ENCODE data around the gene LY6G5C. TPM values are rescaled to one million over a fixed set of nuclear protein-coding genes. Genes with fewer than 3 reads are reported as not detected.

LY6G5C gene
- total and polyA plus RNA-seq, 2 donors (not counting 3 experiments of a cell fraction or from before 2014, with no cell fraction given) = 8.2 to 11.4 TPM

DNA sequence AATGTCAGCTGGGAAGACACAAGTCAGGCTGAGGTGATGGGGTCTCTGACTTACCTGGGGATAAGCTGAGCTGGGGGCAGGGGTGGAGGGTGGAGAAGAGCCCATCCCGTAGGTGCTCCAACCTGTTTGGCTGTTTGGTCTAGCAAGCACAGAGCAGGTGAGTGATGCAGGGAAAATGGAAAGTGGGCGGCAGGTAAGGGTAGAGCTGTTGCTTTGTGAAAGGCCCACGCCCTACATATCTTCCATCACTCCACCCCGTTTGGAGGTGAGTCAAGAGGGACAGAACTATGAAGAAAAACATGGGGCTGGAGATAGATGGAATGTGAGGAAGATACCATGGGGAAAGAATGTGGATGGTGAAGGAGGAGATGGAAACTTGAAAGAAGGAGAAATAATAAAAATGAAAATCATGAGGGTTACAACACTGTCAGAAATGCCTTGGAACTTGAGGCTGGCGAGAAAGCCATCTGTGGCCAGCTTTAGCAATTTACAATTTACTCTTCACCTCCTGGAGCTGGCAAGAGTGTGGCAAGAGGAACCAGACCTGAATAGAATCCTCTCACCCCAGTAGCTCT, 39.4 kb upstream of the LY6G5C start:
- TF ChIP-seq, protein P1, sequence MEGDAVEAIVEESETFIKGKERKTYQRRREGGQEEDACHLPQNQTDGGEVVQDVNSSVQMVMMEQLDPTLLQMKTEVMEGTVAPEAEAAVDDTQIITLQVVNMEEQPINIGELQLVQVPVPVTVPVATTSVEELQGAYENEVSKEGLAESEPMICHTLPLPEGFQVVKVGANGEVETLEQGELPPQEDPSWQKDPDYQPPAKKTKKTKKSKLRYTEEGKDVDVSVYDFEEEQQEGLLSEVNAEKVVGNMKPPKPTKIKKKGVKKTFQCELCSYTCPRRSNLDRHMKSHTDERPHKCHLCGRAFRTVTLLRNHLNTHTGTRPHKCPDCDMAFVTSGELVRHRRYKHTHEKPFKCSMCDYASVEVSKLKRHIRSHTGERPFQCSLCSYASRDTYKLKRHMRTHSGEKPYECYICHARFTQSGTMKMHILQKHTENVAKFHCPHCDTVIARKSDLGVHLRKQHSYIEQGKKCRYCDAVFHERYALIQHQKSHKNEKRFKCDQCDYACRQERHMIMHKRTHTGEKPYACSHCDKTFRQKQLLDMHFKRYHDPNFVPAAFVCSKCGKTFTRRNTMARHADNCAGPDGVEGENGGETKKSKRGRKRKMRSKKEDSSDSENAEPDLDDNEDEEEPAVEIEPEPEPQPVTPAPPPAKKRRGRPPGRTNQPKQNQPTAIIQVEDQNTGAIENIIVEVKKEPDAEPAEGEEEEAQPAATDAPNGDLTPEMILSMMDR (IDR thresholded peaks at IDR 0.05; ENCODE audit: extremely low read depth in 1 of 2, insufficient read depth in 1 of 2, low read depth in 1 of 2, low read length in 2 of 2) = no peak
- TF ChIP-seq POLR2A (IDR thresholded peaks at IDR 0.05; ENCODE audit: low read depth, low read length) = no peak
- TF ChIP-seq EZH2 (IDR thresholded peaks at IDR 0.05; ENCODE audit: borderline replicate concordance, low read depth, low read length, severe bottlenecking) = no peak
- ChIA-PET CTCF (no interaction called here), POLR2A (no interaction called here)
- Histone ChIP-seq H3K27ac (ENCODE audit: insufficient read depth, low read depth, low read length) (no peak overlapping the region), H3K4me1 (ENCODE audit: control insufficient read depth, extremely low read depth, insufficient read depth, low read length) (no peaks in the 10 kb centered on the region), H3K9me1 (replicated peaks; ENCODE audit: control insufficient read depth, extremely low read depth, insufficient read depth, low read length) (no peaks in the 10 kb centered on the region), H3K4me2 (ENCODE audit: insufficient read depth, low read length) (no peak overlapping the region), H4K20me1 (replicated peaks; ENCODE audit: control insufficient read depth, extremely low read depth, insufficient read depth, low read length) (no peaks in the 10 kb centered on the region), H3K9ac (replicated peaks; ENCODE audit: extremely low read depth, insufficient read depth, low read length) (no peak overlapping the region), H3K4me3 (replicated peaks in 1 of 3; ENCODE audit: insufficient read depth in 1 of 3, low read depth in 1 of 3, low read length in 3 of 3) (no peak overlapping the region), H3K9me3 (replicated peaks; ENCODE audit: control insufficient read depth, insufficient read depth, low read length) (no peaks in the 10 kb centered on the region), H3K27me3 (ENCODE audit: control insufficient read depth in 2 of 2, insufficient read depth in 2 of 2, low read length in 2 of 2) (peaks cover 0 to 2% of the 10 kb centered on the region in 2 experiments), H3K79me2 (ENCODE audit: control insufficient read depth, insufficient read depth, low read length) (no peaks in the 10 kb centered on the region), H3K36me3 (ENCODE audit: control insufficient read depth in 2 of 2, extremely low read depth in 1 of 2, insufficient read depth in 2 of 2, low read length in 2 of 2) (no peaks in the 10 kb centered on the region), H2AFZ (ENCODE audit: low read depth, low read length) (no peak overlapping the region)
- DNase-seq (ENCODE audit: low read depth, low spot score) (no peak), FAIRE-seq (no peak)
- dilution Hi-C loops (cut with MboI; ENCODE audit: extremely low pct_ligation_motif_present, low sequenced_read_pairs) = no loop called here
- intact Hi-C loops (cut with micrococcal nuclease) = no loop called here
- BruUV-seq (replicated peaks) = no TSS peak

DNA sequence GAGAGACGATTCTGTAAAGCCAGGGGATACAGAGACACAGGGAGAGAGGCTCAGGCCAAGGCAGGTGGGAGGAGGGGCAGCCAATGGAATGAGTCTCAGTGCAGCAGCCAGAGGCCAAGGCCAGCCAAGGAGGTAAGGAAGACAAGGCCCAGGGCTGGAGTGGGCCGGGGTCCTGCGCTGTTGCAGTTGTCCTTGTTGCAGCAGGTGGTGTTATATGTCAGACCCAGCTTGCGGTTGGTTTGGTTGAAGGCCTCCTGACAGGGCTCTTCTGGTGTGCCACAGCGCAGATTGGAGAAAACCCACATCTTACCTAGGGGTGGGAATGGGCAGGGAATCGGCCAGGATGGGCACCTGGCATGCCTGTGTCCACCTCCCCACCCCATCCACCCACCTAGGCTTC, 38.1 kb upstream of the LY6G5C start:
- Histone ChIP-seq H3K4me1 (ENCODE audit: control insufficient read depth, extremely low read depth, insufficient read depth, low read length) (no peaks in the 10 kb centered on the region), H4K20me1 (replicated peaks; ENCODE audit: control insufficient read depth, extremely low read depth, insufficient read depth, low read length) (no peaks in the 10 kb centered on the region), H3K4me3 (replicated peaks in 1 of 3; ENCODE audit: insufficient read depth in 1 of 3, low read depth in 1 of 3, low read length in 3 of 3) (no peak overlapping the region), H3K27ac (ENCODE audit: insufficient read depth, low read depth, low read length) (no peak overlapping the region), H3K9ac (replicated peaks; ENCODE audit: extremely low read depth, insufficient read depth, low read length) (no peak overlapping the region), H3K79me2 (ENCODE audit: control insufficient read depth, insufficient read depth, low read length) (no peaks in the 10 kb centered on the region), H3K9me3 (replicated peaks; ENCODE audit: control insufficient read depth, insufficient read depth, low read length) (no peaks in the 10 kb centered on the region), H3K27me3 (ENCODE audit: control insufficient read depth in 2 of 2, insufficient read depth in 2 of 2, low read length in 2 of 2) (peaks cover 0 to 2% of the 10 kb centered on the region in 2 experiments), H3K4me2 (ENCODE audit: insufficient read depth, low read length) (no peak overlapping the region), H2AFZ (ENCODE audit: low read depth, low read length) (no peak overlapping the region), H3K36me3 (ENCODE audit: control insufficient read depth in 2 of 2, extremely low read depth in 1 of 2, insufficient read depth in 2 of 2, low read length in 2 of 2) (no peaks in the 10 kb centered on the region), H3K9me1 (replicated peaks; ENCODE audit: control insufficient read depth, extremely low read depth, insufficient read depth, low read length) (no peaks in the 10 kb centered on the region)
- POLR2A ChIA-PET = no interaction called here
- TF ChIP-seq JUN (IDR thresholded peaks at IDR 0.05; ENCODE audit: borderline replicate concordance, insufficient read depth, insufficient read length, low read depth) = no peak
- TF ChIP-seq, protein P2, sequence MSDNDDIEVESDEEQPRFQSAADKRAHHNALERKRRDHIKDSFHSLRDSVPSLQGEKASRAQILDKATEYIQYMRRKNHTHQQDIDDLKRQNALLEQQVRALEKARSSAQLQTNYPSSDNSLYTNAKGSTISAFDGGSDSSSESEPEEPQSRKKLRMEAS (IDR thresholded peaks at IDR 0.05; ENCODE audit: insufficient read depth, insufficient read length) = no peak
- TF ChIP-seq, protein P1 (IDR thresholded peaks at IDR 0.05; ENCODE audit: extremely low read depth in 1 of 2, insufficient read depth in 1 of 2, low read depth in 1 of 2, low read length in 2 of 2) = no peak
- TF ChIP-seq POLR2AphosphoS5 (IDR thresholded peaks at IDR 0.05; ENCODE audit: insufficient read depth, low read depth, low read length) = no peak
- no peak for TF ChIP-seq FOS (IDR thresholded peaks at IDR 0.05; ENCODE audit: borderline replicate concordance, insufficient read depth, low read length)
- no peak for TF ChIP-seq GATA2 (IDR thresholded peaks at IDR 0.05; ENCODE audit: insufficient read depth, insufficient read length, low read depth, low read length)
- no peak for TF ChIP-seq EZH2 (IDR thresholded peaks at IDR 0.05; ENCODE audit: borderline replicate concordance, low read depth, low read length, severe bottlenecking)
- TF ChIP-seq MYC (IDR thresholded peaks at IDR 0.05; ENCODE audit: low read depth, low read length) = no peak
- TF ChIP-seq POLR2A (IDR thresholded peaks at IDR 0.05; ENCODE audit: low read depth, low read length) = no peak
- CTCF ChIA-PET = no interaction called here
- no peak for DNase-seq (ENCODE audit: low read depth, low spot score)
- BruUV-seq (replicated peaks) = no TSS peak
- intact Hi-C loops (cut with micrococcal nuclease) (no loop called here), dilution Hi-C loops (cut with MboI; ENCODE audit: extremely low pct_ligation_motif_present, low sequenced_read_pairs) (no loop called here)
- FAIRE-seq = no peak

All from endothelial cell of umbilical vein (primary cell).